ENCODE measurements around the gene CABP1. TPM values are rescaled to one million over a fixed set of nuclear protein-coding genes. Genes with fewer than 3 reads are reported as not detected.

Gene CABP1
- total and polyA plus RNA-seq, 10 of the 15 experiments (the other 5 are each of a cell fraction or from before 2014, with no cell fraction given): 0.16 to 2.4 (median 0.80) TPM; not detected in 2

- ChIA-PET CTCF (interaction anchor here (1.0 to 1.2 kb wide), 2 partner anchors 25 to 38 kb away, joined by 3 read pairs; no protein-coding TSS in a partner anchor), POLR2A (no interaction called here), RAD21 (ENCODE audit: unreplicated experiment) (no interaction called here), SMC1A (ENCODE audit: uncharacterized antibody, unreplicated experiment) (no interaction called here)
- H3K9ac ChIP-seq (ENCODE audit: control insufficient read depth, insufficient read depth, low read length): no peak overlapping the region
- H3K4me2 ChIP-seq (ENCODE audit: control insufficient read depth, insufficient read depth): no peak overlapping the region
- no peaks in the 10 kb centered on the region for H3K36me3 ChIP-seq (ENCODE audit: control insufficient read depth in 2 of 2, insufficient read depth in 2 of 2, low read length in 1 of 2)
- H3K4me1 ChIP-seq (ENCODE audit: control insufficient read depth, insufficient read depth, low read length): no peaks in the 10 kb centered on the region
- intact Hi-C loops (cut with micrococcal nuclease; ENCODE audit: unreplicated experiment) (no loop called here), in situ Hi-C loops (cut with MboI) (no loop called here)
- peaks cover 0 to 2% of the 10 kb centered on the region in 2 experiments; a peak in 3 of 4 replicates for H3K27me3 ChIP-seq (replicated peaks in 1 of 2; ENCODE audit: control insufficient read depth in 2 of 2, insufficient read depth in 2 of 2, low read length in 1 of 2)
- WGBS (ENCODE audit: insufficient coverage, insufficient replicate concordance, low lambda C conversion rate, missing lambda C conversion rate): 0% methylated on average over 2 of the region's 2 CpGs
- BruUV-seq (replicated peaks): no TSS peak
- no peaks in the 10 kb centered on the region for H3K79me2 ChIP-seq (ENCODE audit: control insufficient read depth, insufficient read depth, low read length)
- no peaks in the 10 kb centered on the region for H3K9me3 ChIP-seq (replicated peaks; ENCODE audit: control insufficient read depth, insufficient read depth, low read length)
- H3K27ac ChIP-seq (ENCODE audit: control insufficient read depth, insufficient read depth): no peak overlapping the region
- ATAC-seq (no peak; the same call in 2 of the 3 replicates), FAIRE-seq (no peak), DNase-seq (ENCODE audit: low read depth, low spot score) (no peak)
- no peak overlapping the region for H2AFZ ChIP-seq (ENCODE audit: control insufficient read depth, low read depth, low read length)
- no peaks in the 10 kb centered on the region for H4K20me1 ChIP-seq (ENCODE audit: control insufficient read depth, insufficient read depth)
- H3K4me3 ChIP-seq: no peak overlapping the region
- no peak for TF ChIP-seq DPF2 (IDR thresholded peaks at IDR 0.05)
- TF ChIP-seq CBFB (IDR thresholded peaks at IDR 0.05; ENCODE audit: low read depth): no peak
- TF ChIP-seq MTA2 (IDR thresholded peaks at IDR 0.05; ENCODE audit: low read depth): no peak
- TF ChIP-seq EGR1 (IDR thresholded peaks at IDR 0.05; ENCODE audit: borderline replicate concordance in 1 of 2, low read depth in 2 of 2, low read length in 2 of 2): no peak
- TF ChIP-seq RCOR1 (conservative IDR thresholded peaks at IDR 0.05; ENCODE audit: low read depth, low read length): no peak
- TF ChIP-seq PKNOX1 (IDR thresholded peaks at IDR 0.05): no peak
- TF ChIP-seq ATF2 (IDR thresholded peaks at IDR 0.05; ENCODE audit: low read length): no peak
- no peak for TF ChIP-seq KDM1A (IDR thresholded peaks at IDR 0.05; ENCODE audit: borderline replicate concordance)
- no peak for TF ChIP-seq MTA3 (IDR thresholded peaks at IDR 0.05; ENCODE audit: borderline replicate concordance, low read length)
- no peak for TF ChIP-seq MYC (IDR thresholded peaks at IDR 0.05; ENCODE audit: insufficient read depth, insufficient read length, insufficient replicate concordance, low read length, severe bottlenecking)
- no peak for TF ChIP-seq JUNB (IDR thresholded peaks at IDR 0.05)
- TF ChIP-seq ZNF217 (IDR thresholded peaks at IDR 0.05): no peak
- no peak for TF ChIP-seq ATF7 (IDR thresholded peaks at IDR 0.05; ENCODE audit: low read depth)
Observed at GRCh38 chr12:120620624-120621023, 19.8 kb upstream of the CABP1 start.
